GM12878 (cell line): Measurements from ENCODE around the gene CERKL. TPM values are rescaled to one million over a fixed set of nuclear protein-coding genes. Genes with fewer than 3 reads are reported as not detected.

Experiments
- ATAC-seq: fragments of 200-7000 bp; cut with Tn5 transposase; 3 replicates; pipeline ENCODE4 v1.9.1; 2020; ENCODE audit warnings: mild to moderate bottlenecking, moderate library complexity
- BruUV-seq: library from RNA; stranded (reverse); fragments of 400-500 nt; replicated peaks from 2 replicates; lab custom pipeline; 2021; lab: Mats Ljungman, UMichigan
- CTCF ChIA-PET: fragments of 300-600 bp; sonication (Branson Sonifier 250); formaldehyde crosslinking; extraction: SDS; loops from one replicate; lab custom pipeline; 2021; ENCODE audit warnings: inconsistent platforms; lab: Yijun Ruan, JAX
- POLR2A ChIA-PET: fragments of 350-600 bp; formaldehyde crosslinking; extraction: SDS; loops from one replicate; lab custom pipeline; 2021; ENCODE audit warnings: inconsistent platforms; lab: Charles Lee
- RAD21 ChIA-PET: fragments of 300-600 bp; sonication (Branson Sonifier 250); formaldehyde crosslinking; loops from one replicate; lab custom pipeline; 2023; ENCODE audit warnings: antibody characterized with exemption; ENCODE audit not compliant: unreplicated experiment; lab: Charles Lee
- SMC1A ChIA-PET: fragments of 300-600 bp; sonication (Branson Sonifier 250); formaldehyde crosslinking; loops from one replicate; lab custom pipeline; 2023; ENCODE audit not compliant: unreplicated experiment, uncharacterized antibody; lab: Charles Lee
- DNase-seq: peaks from one replicate; pipeline ENCODE4 v3.0.0-alpha.2; 2011; ENCODE audit warnings: low read depth, low spot score
- FAIRE-seq: peaks from 3 replicates; lab custom pipeline; 2011; peaks lifted over from hg19 to GRCh38; lab: Jason Lieb, UNC
- H2AFZ ChIP-seq: 2 replicates; pipeline ENCODE4 v1.6.0; 2011; ENCODE audit warnings: low read depth, low read length, control low read depth; ENCODE audit not compliant: control insufficient read depth
- H3K27ac ChIP-seq: 2 replicates; pipeline ENCODE4 v1.5.1; 2011; ENCODE audit warnings: control low read depth; ENCODE audit not compliant: control insufficient read depth, insufficient read depth
- H3K27me3 ChIP-seq, 2 experiments: replicated peaks in 1 of 2; 2 replicates each; pipeline versions ENCODE4 v1.6.0 to v1.6.1; 2011; ENCODE audit warnings: low read length in 1 of 2; ENCODE audit not compliant: control insufficient read depth in 2 of 2, insufficient read depth in 2 of 2
- H3K36me3 ChIP-seq, 2 experiments: 2 replicates each; pipeline ENCODE4 v1.5.1; 2011; ENCODE audit warnings: low read length in 1 of 2; ENCODE audit not compliant: control insufficient read depth in 2 of 2, insufficient read depth in 2 of 2
- H3K4me1 ChIP-seq: 2 replicates; pipeline ENCODE4 v1.6.1; 2011; ENCODE audit warnings: mild to moderate bottlenecking, low read length, moderate library complexity, mixed read lengths; ENCODE audit not compliant: control insufficient read depth, insufficient read depth
- H3K4me2 ChIP-seq: 2 replicates; pipeline ENCODE4 v1.6.0; 2011; ENCODE audit warnings: control low read depth; ENCODE audit not compliant: control insufficient read depth, insufficient read depth
- H3K4me3 ChIP-seq: fragments of 200-600 bp; sonication (generic); 2 replicates; pipeline ENCODE4 v1.5.1; 2016
- H3K79me2 ChIP-seq: 2 replicates; pipeline ENCODE4 v1.6.0; 2011; ENCODE audit warnings: low read length; ENCODE audit not compliant: control insufficient read depth, insufficient read depth
- H3K9ac ChIP-seq: 2 replicates; pipeline ENCODE4 v1.8.0; 2011; ENCODE audit warnings: low read length, control low read depth, mixed read lengths; ENCODE audit not compliant: control insufficient read depth, insufficient read depth
- H3K9me3 ChIP-seq: replicated peaks from 3 replicates; pipeline ENCODE4 v1.5.1; 2011; ENCODE audit warnings: mild to moderate bottlenecking, low read length; ENCODE audit not compliant: control insufficient read depth, insufficient read depth
- H4K20me1 ChIP-seq: 2 replicates; pipeline ENCODE4 v1.6.0; 2011; ENCODE audit not compliant: control insufficient read depth, insufficient read depth
- ASH2L ChIP-seq: fragments of 300-600, 200-600 bp; sonication (generic); IDR thresholded peaks from 2 replicates; pipeline ENCODE4 v1.6.1; 2017; ENCODE audit warnings: low read depth, mild to moderate bottlenecking, borderline replicate concordance
- GATAD2B ChIP-seq: fragments of 450-650 bp; conservative IDR thresholded peaks from 2 replicates; pipeline ENCODE4 v1.6.1; 2017; ENCODE audit warnings: low read depth, mild to moderate bottlenecking, moderate library complexity
- POLR2A ChIP-seq: IDR thresholded peaks from 2 replicates; pipeline ENCODE4 v1.6.1; 2011; ENCODE audit warnings: low read depth, mild to moderate bottlenecking, low read length
- TBL1XR1 ChIP-seq: IDR thresholded peaks from 2 replicates; pipeline ENCODE4 v1.6.1; 2012; ENCODE audit warnings: low read depth, low read length, improper control_type of control experiment
- ZNF592 ChIP-seq: fragments of 450-650 bp; IDR thresholded peaks from 2 replicates; pipeline ENCODE4 v1.6.1; 2017; ENCODE audit warnings: mild to moderate bottlenecking, moderate library complexity
- WGBS: methylation state at CpG from one replicate; pipeline ENCODE4 v1.1.6; 2016; ENCODE audit warnings: low lambda C conversion rate; ENCODE audit not compliant: insufficient replicate concordance, insufficient coverage; ENCODE audit errors: missing lambda C conversion rate; 5-methylcytosine and 5-hydroxymethylcytosine counted together
- in situ Hi-C: fragments of 300-500 bp; cut with MboI; formaldehyde crosslinking; loops from 9 replicates; pipeline ENCODE4 v1.14.3; 2018; ENCODE audit warnings: mixed read lengths
- intact Hi-C: fragments of 100-400 bp; cut with micrococcal nuclease; formaldehyde crosslinking; loops from one replicate; pipeline ENCODE4 v1.14.2; 2022; ENCODE audit not compliant: unreplicated experiment
- polyA plus RNA-seq, 11 experiments: library from polyadenylated mRNA; depleted of rRNA in 4 of 11; unstranded in 6 of 11; stranded (reverse) in 5 of 11; fragments of >200 nt; fragmentation: Nextera tagmentation in 4 of 11; fragmentation: Illumina TruSeq in 1 of 11; extraction: Ambion mirVana in 4 of 11; extraction: Trizol in 1 of 11; gene quantifications; 1 replicate in 1 of 11; 2 replicates in 10 of 11; pipeline versions ENCODE4 v1.2.1 to v1.2.3, GENCODE V29; 2011 to 2016; ENCODE audit warnings: inconsistent platforms in 2 of 11, missing spikeins in 2 of 11, low read depth in 1 of 11
- total RNA-seq, 4 experiments: library from RNA; depleted of rRNA in 3 of 4; stranded (reverse); fragments of >200 nt in 3 of 4; fragmentation: Illumina TruSeq in 1 of 4; extraction: Trizol in 1 of 4; gene quantifications; 2 replicates each; pipeline versions ENCODE4 v1.2.1 to v1.2.3, GENCODE V29; 2013 to 2021
- TF ChIP-seq, protein P1 (sequence below): fragments of 150-350 bp; IDR thresholded peaks from 2 replicates; pipeline ENCODE4 v1.6.1; 2016; ENCODE audit warnings: low read depth, low read length

Gene CERKL
- total and polyA plus RNA-seq, 10 of the 15 experiments (the other 5 are each of a cell fraction or from before 2014, with no cell fraction given): 0.05 to 23.0 (median 6.0) TPM; not detected in 2

GRCh38 chr2:181578829-181579228 lies 78.1 kb downstream of the CERKL start:
- FAIRE-seq (no peak), ATAC-seq (peak; percentile 44; the same call in 1 of the 3 replicates), DNase-seq (no peak)
- Histone ChIP-seq H3K36me3 (no peaks in the 10 kb centered on the region), H3K79me2 (no peaks in the 10 kb centered on the region), H3K4me2 (no peak overlapping the region), H3K4me3 (no peak overlapping the region), H2AFZ (no peak overlapping the region), H3K27ac (no peak overlapping the region), H3K27me3 (peaks cover 2 to 3% of the 10 kb centered on the region in 2 experiments; a peak in 2 of 4 replicates), H3K9ac (no peak overlapping the region), H3K9me3 (no peaks in the 10 kb centered on the region), H4K20me1 (no peaks in the 10 kb centered on the region), H3K4me1 (no peaks in the 10 kb centered on the region)
- in situ Hi-C loops (loop anchor here (5.0 kb wide), 1 partner anchor 138 kb away; no protein-coding TSS in a partner anchor), intact Hi-C loops (loop anchor here (10.0 kb wide), 1 partner anchor 474 kb away; no protein-coding TSS in a partner anchor)
- ChIA-PET SMC1A (interaction anchor here (1.2 to 11.5 kb wide), 4 partner anchors 12 to 137 kb away, joined by 3 to 337 read pairs (median 6); no protein-coding TSS in a partner anchor), RAD21 (interaction anchor here (8.8 to 9.0 kb wide), 2 partner anchors 7 to 136 kb away, joined by 72 to 254 read pairs; no protein-coding TSS in a partner anchor), CTCF (interaction anchor here (1.1 to 10.3 kb wide), 3 partner anchors 11 to 326 kb away, joined by 3 to 359 read pairs (median 115); no protein-coding TSS in a partner anchor), POLR2A (no interaction called here)
- TF ChIP-seq ASH2L: no peak
- TF ChIP-seq POLR2A: no peak
- 47% methylated on average over 3 of the region's 3 CpGs for WGBS
- BruUV-seq: no TSS peak

DNA sequence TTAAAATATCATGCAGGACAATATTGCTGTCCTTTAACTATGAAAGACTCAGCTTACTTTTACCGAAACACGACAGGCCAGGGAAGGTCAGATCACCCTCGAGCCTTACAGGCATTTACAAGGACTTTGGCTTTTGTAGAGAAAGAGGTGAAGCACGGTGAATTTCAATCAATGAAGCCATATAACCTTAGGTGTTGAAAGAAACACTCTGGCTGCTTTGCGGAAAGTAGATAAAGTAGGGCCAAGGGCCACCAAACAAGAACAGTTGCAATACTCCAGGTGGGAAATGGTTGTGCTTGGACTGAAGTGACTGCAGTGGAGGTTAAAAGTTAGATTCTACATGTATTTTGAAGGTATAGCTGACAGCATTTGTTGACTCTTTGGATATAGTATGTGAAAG lies 80.5 kb downstream of the CERKL start:
- CTCF ChIA-PET: interaction anchor here (0.6 to 10.3 kb wide), 4 partner anchors 13 to 139 kb away, joined by 3 to 359 read pairs (median 64); no protein-coding TSS in a partner anchor
- 60% methylated on average over 5 of the region's 5 CpGs for WGBS
- Histone ChIP-seq H3K79me2 (no peaks in the 10 kb centered on the region), H3K4me3 (no peak overlapping the region), H3K9ac (no peak overlapping the region), H4K20me1 (no peaks in the 10 kb centered on the region), H3K9me3 (no peaks in the 10 kb centered on the region), H3K36me3 (no peaks in the 10 kb centered on the region), H2AFZ (no peak overlapping the region), H3K27me3 (peaks cover 2 to 3% of the 10 kb centered on the region in 2 experiments; a peak in 2 of 4 replicates), H3K27ac (no peak overlapping the region), H3K4me2 (no peak overlapping the region), H3K4me1 (no peaks in the 10 kb centered on the region)
- RAD21 ChIA-PET: interaction anchor here (0.9 to 9.0 kb wide), 3 partner anchors 10 to 139 kb away, joined by 3 to 254 read pairs (median 72); no protein-coding TSS in a partner anchor
- POLR2A ChIA-PET: no interaction called here
- BruUV-seq: no TSS peak
- no peak for DNase-seq
- in situ Hi-C loops (loop anchor here (5.0 kb wide), 1 partner anchor 141 kb away; no protein-coding TSS in a partner anchor), intact Hi-C loops (loop anchor here (10.0 kb wide), 1 partner anchor 472 kb away; no protein-coding TSS in a partner anchor)
- SMC1A ChIA-PET: interaction anchor here (0.7 to 11.5 kb wide), 9 partner anchors 9 to 462 kb away, joined by 3 to 337 read pairs (median 4); no protein-coding TSS in a partner anchor
- no peak for FAIRE-seq
- ATAC-seq: no peak
- TF ChIP-seq ZNF592 (no peak), TBL1XR1 (no peak), GATAD2B (no peak)
- TF ChIP-seq, protein P1, sequence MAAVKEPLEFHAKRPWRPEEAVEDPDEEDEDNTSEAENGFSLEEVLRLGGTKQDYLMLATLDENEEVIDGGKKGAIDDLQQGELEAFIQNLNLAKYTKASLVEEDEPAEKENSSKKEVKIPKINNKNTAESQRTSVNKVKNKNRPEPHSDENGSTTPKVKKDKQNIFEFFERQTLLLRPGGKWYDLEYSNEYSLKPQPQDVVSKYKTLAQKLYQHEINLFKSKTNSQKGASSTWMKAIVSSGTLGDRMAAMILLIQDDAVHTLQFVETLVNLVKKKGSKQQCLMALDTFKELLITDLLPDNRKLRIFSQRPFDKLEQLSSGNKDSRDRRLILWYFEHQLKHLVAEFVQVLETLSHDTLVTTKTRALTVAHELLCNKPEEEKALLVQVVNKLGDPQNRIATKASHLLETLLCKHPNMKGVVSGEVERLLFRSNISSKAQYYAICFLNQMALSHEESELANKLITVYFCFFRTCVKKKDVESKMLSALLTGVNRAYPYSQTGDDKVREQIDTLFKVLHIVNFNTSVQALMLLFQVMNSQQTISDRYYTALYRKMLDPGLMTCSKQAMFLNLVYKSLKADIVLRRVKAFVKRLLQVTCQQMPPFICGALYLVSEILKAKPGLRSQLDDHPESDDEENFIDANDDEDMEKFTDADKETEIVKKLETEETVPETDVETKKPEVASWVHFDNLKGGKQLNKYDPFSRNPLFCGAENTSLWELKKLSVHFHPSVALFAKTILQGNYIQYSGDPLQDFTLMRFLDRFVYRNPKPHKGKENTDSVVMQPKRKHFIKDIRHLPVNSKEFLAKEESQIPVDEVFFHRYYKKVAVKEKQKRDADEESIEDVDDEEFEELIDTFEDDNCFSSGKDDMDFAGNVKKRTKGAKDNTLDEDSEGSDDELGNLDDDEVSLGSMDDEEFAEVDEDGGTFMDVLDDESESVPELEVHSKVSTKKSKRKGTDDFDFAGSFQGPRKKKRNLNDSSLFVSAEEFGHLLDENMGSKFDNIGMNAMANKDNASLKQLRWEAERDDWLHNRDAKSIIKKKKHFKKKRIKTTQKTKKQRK: no peak
